HepG2 (cell line): Measurements from ENCODE around the gene SLC22A7. TPM values are rescaled to one million over a fixed set of nuclear protein-coding genes. Genes with fewer than 3 reads are reported as not detected.
A peak's percentile ranks its signal among the peaks of the same experiment; 100 is the strongest.

Experiments
- ARID5B ChIP-seq: IDR thresholded peaks from 2 replicates; pipeline ENCODE4 v1.4.0; 2020; ENCODE audit warnings: mild to moderate bottlenecking, missing genetic modification reagents
- ATRX ChIP-seq: sonication (generic); formaldehyde crosslinking; IDR thresholded peaks from 2 replicates; pipeline ENCODE4 v1.4.0; 2020; ENCODE audit warnings: missing genetic modification reagents, borderline replicate concordance
- BCL6 ChIP-seq: IDR thresholded peaks from 2 replicates; pipeline ENCODE4 v1.6.1; 2016; ENCODE audit warnings: missing genetic modification reagents, missing compliant biosample characterization
- ETV6 ChIP-seq: sonication (generic); formaldehyde crosslinking; conservative IDR thresholded peaks from 2 replicates; pipeline ENCODE4 v1.4.0; 2020; ENCODE audit warnings: missing genetic modification reagents
- HNRNPL ChIP-seq: fragments of 200-400 bp; formaldehyde crosslinking; IDR thresholded peaks from 2 replicates; pipeline ENCODE4 v1.6.1; 2017; ENCODE audit warnings: mild to moderate bottlenecking, low read depth, low read length
- HOMEZ ChIP-seq: IDR thresholded peaks from 2 replicates; pipeline ENCODE4 v1.6.1; 2016; ENCODE audit warnings: low read depth
- MAZ ChIP-seq, 2 experiments: sonication (generic) in 1 of 2; formaldehyde crosslinking in 1 of 2; IDR thresholded peaks; 2 replicates each; pipeline versions ENCODE4 v1.5.0 to v1.6.1; 2012 to 2020; ENCODE audit warnings: low read depth in 2 of 2, mild to moderate bottlenecking in 2 of 2, borderline replicate concordance in 1 of 2, improper control_type of control experiment in 1 of 2, low read length in 1 of 2, missing genetic modification reagents in 1 of 2, moderate library complexity in 1 of 2
- SNAPC4 ChIP-seq: sonication (generic); formaldehyde crosslinking; IDR thresholded peaks from 2 replicates; pipeline ENCODE4 v1.4.0; 2020; ENCODE audit warnings: mild to moderate bottlenecking, missing genetic modification reagents
- ZNF343 ChIP-seq: sonication (generic); formaldehyde crosslinking; IDR thresholded peaks from 2 replicates; pipeline ENCODE4 v1.4.0; 2020; ENCODE audit warnings: mild to moderate bottlenecking, missing genetic modification reagents
- ZNF468 ChIP-seq: sonication (generic); formaldehyde crosslinking; IDR thresholded peaks from 2 replicates; pipeline ENCODE4 v1.8.0; 2022; ENCODE audit warnings: mild to moderate bottlenecking, moderate library complexity, missing genetic modification reagents
- ZNF558 ChIP-seq: sonication (generic); formaldehyde crosslinking; IDR thresholded peaks from 2 replicates; pipeline ENCODE4 v1.9.0; 2022; ENCODE audit warnings: mild to moderate bottlenecking, missing genetic modification reagents, borderline replicate concordance
- ZNF761 ChIP-seq: sonication (generic); formaldehyde crosslinking; conservative IDR thresholded peaks from 2 replicates; pipeline ENCODE4 v1.4.0; 2020; ENCODE audit warnings: mild to moderate bottlenecking, missing genetic modification reagents
- polyA plus RNA-seq, 8 experiments: library from polyadenylated mRNA; depleted of rRNA in 3 of 8; stranded (reverse) in 7 of 8; unstranded in 1 of 8; fragments of >200 nt; fragmentation: Illumina TruSeq in 4 of 8; extraction: Trizol in 4 of 8; gene quantifications; 2 replicates each; pipeline versions ENCODE4 v1.2.1 to v1.2.3, GENCODE V29; 2011 to 2016; ENCODE audit warnings: low read depth in 4 of 8, missing spikeins in 1 of 8, mixed read lengths in 1 of 8; ENCODE audit not compliant: insufficient read depth in 1 of 8
- total RNA-seq, 5 experiments: library from RNA; depleted of rRNA; stranded (reverse); fragments of >200 nt; fragmentation: Illumina TruSeq; extraction: Trizol; gene quantifications; 2 replicates each; pipeline ENCODE4 v1.2.3, GENCODE V29; 2016; ENCODE audit warnings: low read depth in 1 of 5
- TF ChIP-seq, protein P1 (sequence below): sonication (generic); formaldehyde crosslinking; IDR thresholded peaks from 2 replicates; pipeline ENCODE4 v1.4.0; 2020; ENCODE audit warnings: missing genetic modification reagents, borderline replicate concordance
- TF ChIP-seq, protein P2 (sequence below): sonication (generic); formaldehyde crosslinking; IDR thresholded peaks from 2 replicates; pipeline ENCODE4 v1.8.0; 2022; ENCODE audit warnings: mild to moderate bottlenecking, missing genetic modification reagents; ENCODE audit not compliant: insufficient replicate concordance

SLC22A7 gene
- total and polyA plus RNA-seq, 2 of the 13 experiments (the other 11 are each of a cell fraction or from before 2014, with no cell fraction given), result 5.3 to 22.6 TPM

GRCh38 chr6:43268355-43268700, 29.7 kb upstream of the SLC22A7 start (continued):
- no peak for TF ChIP-seq HOMEZ (CRISPR knock-in tag)
- TF ChIP-seq ARID5B (CRISPR knock-in tag), result no peak
- TF ChIP-seq BCL6, result no peak
- peak; percentile 46 for TF ChIP-seq HNRNPL
- no peak for TF ChIP-seq ZNF468 (CRISPR knock-in tag)
- no peak for TF ChIP-seq ZNF558
- TF ChIP-seq MAZ (IDR thresholded peaks at IDR 0.05; ENCODE audit: borderline replicate concordance, low read depth, low read length), result no peak
- TF ChIP-seq MAZ (CRISPR knock-in tag; IDR thresholded peaks at IDR 0.05; ENCODE audit: low read depth), result no peak
- no peak for TF ChIP-seq SNAPC4 (CRISPR knock-in tag)
- TF ChIP-seq, protein P1, sequence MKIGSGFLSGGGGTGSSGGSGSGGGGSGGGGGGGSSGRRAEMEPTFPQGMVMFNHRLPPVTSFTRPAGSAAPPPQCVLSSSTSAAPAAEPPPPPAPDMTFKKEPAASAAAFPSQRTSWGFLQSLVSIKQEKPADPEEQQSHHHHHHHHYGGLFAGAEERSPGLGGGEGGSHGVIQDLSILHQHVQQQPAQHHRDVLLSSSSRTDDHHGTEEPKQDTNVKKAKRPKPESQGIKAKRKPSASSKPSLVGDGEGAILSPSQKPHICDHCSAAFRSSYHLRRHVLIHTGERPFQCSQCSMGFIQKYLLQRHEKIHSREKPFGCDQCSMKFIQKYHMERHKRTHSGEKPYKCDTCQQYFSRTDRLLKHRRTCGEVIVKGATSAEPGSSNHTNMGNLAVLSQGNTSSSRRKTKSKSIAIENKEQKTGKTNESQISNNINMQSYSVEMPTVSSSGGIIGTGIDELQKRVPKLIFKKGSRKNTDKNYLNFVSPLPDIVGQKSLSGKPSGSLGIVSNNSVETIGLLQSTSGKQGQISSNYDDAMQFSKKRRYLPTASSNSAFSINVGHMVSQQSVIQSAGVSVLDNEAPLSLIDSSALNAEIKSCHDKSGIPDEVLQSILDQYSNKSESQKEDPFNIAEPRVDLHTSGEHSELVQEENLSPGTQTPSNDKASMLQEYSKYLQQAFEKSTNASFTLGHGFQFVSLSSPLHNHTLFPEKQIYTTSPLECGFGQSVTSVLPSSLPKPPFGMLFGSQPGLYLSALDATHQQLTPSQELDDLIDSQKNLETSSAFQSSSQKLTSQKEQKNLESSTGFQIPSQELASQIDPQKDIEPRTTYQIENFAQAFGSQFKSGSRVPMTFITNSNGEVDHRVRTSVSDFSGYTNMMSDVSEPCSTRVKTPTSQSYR (CRISPR knock-in tag), result no peak
- 0 out of 2 replicates have a peak, but pooled peaks have one; percentile 21 for TF ChIP-seq ZNF343 (CRISPR knock-in tag)
- TF ChIP-seq ETV6 (CRISPR knock-in tag), result no peak
- TF ChIP-seq, protein P2, sequence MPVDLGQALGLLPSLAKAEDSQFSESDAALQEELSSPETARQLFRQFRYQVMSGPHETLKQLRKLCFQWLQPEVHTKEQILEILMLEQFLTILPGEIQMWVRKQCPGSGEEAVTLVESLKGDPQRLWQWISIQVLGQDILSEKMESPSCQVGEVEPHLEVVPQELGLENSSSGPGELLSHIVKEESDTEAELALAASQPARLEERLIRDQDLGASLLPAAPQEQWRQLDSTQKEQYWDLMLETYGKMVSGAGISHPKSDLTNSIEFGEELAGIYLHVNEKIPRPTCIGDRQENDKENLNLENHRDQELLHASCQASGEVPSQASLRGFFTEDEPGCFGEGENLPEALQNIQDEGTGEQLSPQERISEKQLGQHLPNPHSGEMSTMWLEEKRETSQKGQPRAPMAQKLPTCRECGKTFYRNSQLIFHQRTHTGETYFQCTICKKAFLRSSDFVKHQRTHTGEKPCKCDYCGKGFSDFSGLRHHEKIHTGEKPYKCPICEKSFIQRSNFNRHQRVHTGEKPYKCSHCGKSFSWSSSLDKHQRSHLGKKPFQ (CRISPR knock-in tag), result no peak
- no peak for TF ChIP-seq ZNF761 (CRISPR knock-in tag)
- TF ChIP-seq ATRX (CRISPR knock-in tag), result no peak
